ENCODE results near the gene CASK. TPM values are rescaled to one million over a fixed set of nuclear protein-coding genes. Genes with fewer than 3 reads are reported as not detected.

CASK gene
- total RNA-seq, 4 donors from 2014 or later = 34.3 to 52.8 (median 40.7) TPM

- Histone ChIP-seq H3K4me1 (peaks cover 0 to 9% (median 0%) of the 10 kb centered on the region in 4 donors), H3K36me3 (no peaks in the 10 kb centered on the region), H3K9me3 (no peaks in the 10 kb centered on the region), H3K27me3 (peaks cover 0 to 2% of the 10 kb centered on the region in 2 donors), H3K27ac (no peak overlapping the region), H3K4me3 (no peak overlapping the region)
- WGBS, 2 donors = 75 to 100% methylated on average over 2 of the region's 2 CpGs
- no peak for DNase-seq (ENCODE audit: low spot score in 2 of 2)
- TF ChIP-seq EP300 (IDR thresholded peaks at IDR 0.05) (no peak), POLR2A (IDR thresholded peaks at IDR 0.05) (no peak)
- TF ChIP-seq, protein P1, sequence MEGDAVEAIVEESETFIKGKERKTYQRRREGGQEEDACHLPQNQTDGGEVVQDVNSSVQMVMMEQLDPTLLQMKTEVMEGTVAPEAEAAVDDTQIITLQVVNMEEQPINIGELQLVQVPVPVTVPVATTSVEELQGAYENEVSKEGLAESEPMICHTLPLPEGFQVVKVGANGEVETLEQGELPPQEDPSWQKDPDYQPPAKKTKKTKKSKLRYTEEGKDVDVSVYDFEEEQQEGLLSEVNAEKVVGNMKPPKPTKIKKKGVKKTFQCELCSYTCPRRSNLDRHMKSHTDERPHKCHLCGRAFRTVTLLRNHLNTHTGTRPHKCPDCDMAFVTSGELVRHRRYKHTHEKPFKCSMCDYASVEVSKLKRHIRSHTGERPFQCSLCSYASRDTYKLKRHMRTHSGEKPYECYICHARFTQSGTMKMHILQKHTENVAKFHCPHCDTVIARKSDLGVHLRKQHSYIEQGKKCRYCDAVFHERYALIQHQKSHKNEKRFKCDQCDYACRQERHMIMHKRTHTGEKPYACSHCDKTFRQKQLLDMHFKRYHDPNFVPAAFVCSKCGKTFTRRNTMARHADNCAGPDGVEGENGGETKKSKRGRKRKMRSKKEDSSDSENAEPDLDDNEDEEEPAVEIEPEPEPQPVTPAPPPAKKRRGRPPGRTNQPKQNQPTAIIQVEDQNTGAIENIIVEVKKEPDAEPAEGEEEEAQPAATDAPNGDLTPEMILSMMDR (IDR thresholded peaks at IDR 0.05) = no peak
These were observed 191.1 kb downstream of the CASK start for GRCh38 chrX:41732260-41732659.

DNA sequence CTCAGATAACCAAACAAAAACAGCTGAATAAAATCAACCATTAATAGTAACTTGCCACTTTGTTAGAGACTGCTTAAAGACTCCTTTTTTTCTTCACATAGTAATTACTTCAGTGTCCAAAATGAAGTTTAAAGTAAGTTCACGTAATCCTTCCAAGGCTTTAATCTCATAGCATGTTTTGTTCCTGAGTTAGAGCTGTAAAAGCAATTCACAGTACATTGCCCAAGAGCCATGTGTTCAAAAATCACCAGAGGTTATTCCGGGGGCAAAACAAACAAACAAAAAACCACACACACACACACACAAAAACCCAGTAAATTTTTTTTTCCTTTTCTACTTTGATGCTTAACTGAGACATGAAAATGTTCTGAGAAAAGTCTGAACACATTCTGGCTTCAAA is 193.3 kb downstream of the CASK start:
- H3K9me3 ChIP-seq = no peaks in the 10 kb centered on the region

GRCh38 chrX:41728125-41728524 is 195.2 kb downstream of the CASK start:
- no peaks in the 10 kb centered on the region for H3K4me1 ChIP-seq
- 63 to 69% methylated on average over 3 of the region's 3 CpGs for WGBS, 2 donors
- H3K4me3 ChIP-seq = no peak overlapping the region
- no peaks in the 10 kb centered on the region for H3K9me3 ChIP-seq
- TF ChIP-seq, protein P1 (IDR thresholded peaks at IDR 0.05) = no peak
- TF ChIP-seq EP300 (IDR thresholded peaks at IDR 0.05) = no peak
- no peak for TF ChIP-seq POLR2A (IDR thresholded peaks at IDR 0.05)
- no peaks in the 10 kb centered on the region for H3K36me3 ChIP-seq
- no peak overlapping the region for H3K27ac ChIP-seq
- DNase-seq (ENCODE audit: low spot score in 2 of 2) = no peak
- peaks cover 0 to 2% of the 10 kb centered on the region in 2 donors for H3K27me3 ChIP-seq

More for the DNA sequence above, 193.3 kb downstream of the CASK start:
- no peak for TF ChIP-seq EP300 (IDR thresholded peaks at IDR 0.05)
- TF ChIP-seq, protein P1 (IDR thresholded peaks at IDR 0.05) = no peak
- no peak for TF ChIP-seq POLR2A (IDR thresholded peaks at IDR 0.05)
- H3K4me1 ChIP-seq = peaks cover 0 to 9% (median 0%) of the 10 kb centered on the region in 4 donors
- no peak overlapping the region for H3K27ac ChIP-seq
- no peak overlapping the region for H3K4me3 ChIP-seq
- H3K27me3 ChIP-seq = peaks cover 0 to 2% of the 10 kb centered on the region in 2 donors
- H3K36me3 ChIP-seq = no peaks in the 10 kb centered on the region
- no peak for DNase-seq (ENCODE audit: low spot score in 2 of 2)
- 21 to 50% methylated on average over 2 of the region's 2 CpGs for WGBS, 2 donors

DNA sequence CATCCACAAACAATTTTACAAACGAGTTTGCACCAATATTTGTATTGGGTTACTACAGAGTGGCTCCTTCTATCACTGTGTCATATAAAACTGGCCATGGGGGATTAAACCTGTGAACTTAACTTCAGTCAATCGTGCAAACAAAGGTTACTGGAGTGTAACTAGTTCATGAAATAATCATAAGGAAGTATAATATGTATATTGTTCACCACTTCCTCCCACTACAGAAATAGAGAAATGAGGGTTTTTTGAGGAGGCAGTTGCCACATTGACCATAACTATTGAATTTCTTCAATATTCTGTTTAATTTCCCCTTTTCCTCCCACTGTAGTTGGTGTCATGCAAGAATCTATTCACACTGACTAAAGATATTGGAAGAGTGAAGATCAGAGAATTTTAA is 199.5 kb downstream of the CASK start, which contains the start of gene GPR82:
Gene GPR82, plus strand, starts transcription at position 356 of the 400 bp plus-strand sequence. CDS start 2,846 bp downstream, outside the sequence.
- Histone ChIP-seq H3K4me3 (no peak within 1 kb of the TSS), H3K27me3 (peaks cover 0 to 3% of the 10 kb centered on the region in 2 donors), H3K36me3 (no peaks in the 10 kb centered on the region), H3K27ac (peak within 1 kb of the TSS in 1 of 4 donors; percentile 7), H3K9me3 (no peaks in the 10 kb centered on the region), H3K4me1 (no peaks in the 10 kb centered on the region)
- no peak for DNase-seq (ENCODE audit: low spot score in 2 of 2)
- 33 to 51% methylated on average over 2 of the region's 2 CpGs for WGBS, 2 donors
- TF ChIP-seq EP300 (IDR thresholded peaks at IDR 0.05) (no peak), POLR2A (IDR thresholded peaks at IDR 0.05) (no peak)
- TF ChIP-seq, protein P1 (IDR thresholded peaks at IDR 0.05) = no peak

- H3K36me3 ChIP-seq = no peaks in the 10 kb centered on the region
- no peak for DNase-seq (ENCODE audit: low spot score in 2 of 2)
- peak overlapping the region in 1 of 4 donors; percentile 7 for H3K27ac ChIP-seq
- no peak for TF ChIP-seq POLR2A (IDR thresholded peaks at IDR 0.05)
- TF ChIP-seq, protein P1 (IDR thresholded peaks at IDR 0.05) = no peak
- TF ChIP-seq EP300 (IDR thresholded peaks at IDR 0.05) = no peak
- H3K4me1 ChIP-seq = no peaks in the 10 kb centered on the region
- 58 to 65% methylated on average over 3 of the region's 3 CpGs for WGBS, 2 donors
- H3K27me3 ChIP-seq = peaks cover 0 to 3% of the 10 kb centered on the region in 2 donors
- H3K9me3 ChIP-seq = no peaks in the 10 kb centered on the region
- no peak overlapping the region for H3K4me3 ChIP-seq
These were observed 200.3 kb downstream of the CASK start for GRCh38 chrX:41722816-41723618.

Measured in tibial nerve (tissue), 4 donors.